Retinal pigment epithelial cell (primary cell): ENCODE data around the gene HEATR3.

Source experiments
- DNase-seq: peaks from one replicate; pipeline ENCODE4 v3.0.0-alpha.2; 2010; ENCODE audit warnings: low read depth
- H3K4me3 ChIP-seq: 2 replicates; pipeline ENCODE4 v1.5.1; 2011; ENCODE audit warnings: mild to moderate bottlenecking, low read length, control low read depth, moderate library complexity
- CTCF ChIP-seq: conservative IDR thresholded peaks from 2 replicates; pipeline ENCODE4 v1.5.1; 2011; ENCODE audit warnings: low read depth, low read length, control low read depth, inconsistent platforms

The HEATR3 gene

GRCh38 chr16:50040018-50040417 is 25.8 kb upstream of the HEATR3 start:
- no peak for DNase-seq
- no peak overlapping the region for H3K4me3 ChIP-seq
- TF ChIP-seq CTCF, result no peak

- DNase-seq, result no peak
- TF ChIP-seq CTCF, result no peak
- H3K4me3 ChIP-seq, result no peak overlapping the region
These were observed 25.1 kb upstream of the HEATR3 start for GRCh38 chr16:50040710-50041109.

- DNase-seq, result no peak
- no peak overlapping the region for H3K4me3 ChIP-seq
- TF ChIP-seq CTCF, result no peak
These were observed 22.4 kb upstream of the HEATR3 start for GRCh38 chr16:50043358-50043757.

- H3K4me3 ChIP-seq, result no peak overlapping the region
- DNase-seq, result no peak
- TF ChIP-seq CTCF, result no peak
These were observed 20.4 kb upstream of the HEATR3 start for GRCh38 chr16:50045412-50045811.

GRCh38 chr16:50046853-50047252 is 18.9 kb upstream of the HEATR3 start:
- DNase-seq, result no peak
- TF ChIP-seq CTCF, result no peak
- no peak overlapping the region for H3K4me3 ChIP-seq

GRCh38 chr16:50047864-50048263 is 17.9 kb upstream of the HEATR3 start:
- TF ChIP-seq CTCF, result no peak
- DNase-seq, result no peak
- no peak overlapping the region for H3K4me3 ChIP-seq

GRCh38 chr16:50050802-50051201 is 15.0 kb upstream of the HEATR3 start:
- no peak for DNase-seq
- TF ChIP-seq CTCF, result no peak
- H3K4me3 ChIP-seq, result no peak overlapping the region
